Breast epithelium (tissue), 3 donors: Measurements from ENCODE around the gene CENPB.
"Not testable (repeated sequence)": the region's sequence is repeated elsewhere in the genome, so short reads cannot be mapped to it uniquely, and the experiment has no call there.

Source experiments
- CTCF ChIP-seq, 3 donors: fragments of 450-650 bp; IDR thresholded peaks; one replicate each; pipeline ENCODE4 v1.5.1; 2016 to 2017; ENCODE audit warnings: antibody characterized with exemption in 3 of 3, mild to moderate bottlenecking in 3 of 3, moderate library complexity in 3 of 3
- POLR2A ChIP-seq: fragments of 450-650 bp; IDR thresholded peaks from one replicate; pipeline ENCODE4 v1.6.1; 2016; ENCODE audit warnings: antibody characterized with exemption, mild to moderate bottlenecking, moderate library complexity
- POLR2AphosphoS5 ChIP-seq, 3 donors: sonication (generic); formaldehyde crosslinking; IDR thresholded peaks; one replicate each; pipeline ENCODE4 v1.6.1; 2017; ENCODE audit warnings: antibody characterized with exemption in 3 of 3

- not testable (repeated sequence) for TF ChIP-seq CTCF (IDR thresholded peaks at IDR 0.05); POLR2A; POLR2AphosphoS5 (IDR thresholded peaks at IDR 0.05)
Measured at GRCh38 chr20:3794168-3794567, 7.6 kb upstream of the CENPB start.
